Mesangial cell (primary cell): ENCODE measurements around the gene HAPLN3. TPM values are rescaled to one million over a fixed set of nuclear protein-coding genes. Genes with fewer than 3 reads are reported as not detected.

Experiments used
- total RNA-seq: library from RNA; depleted of rRNA; stranded (reverse); fragments of >200 nt; gene quantifications from 2 replicates; pipeline ENCODE4 v1.2.3, GENCODE V29; 2015

Gene HAPLN3
- total RNA-seq, result 13.5 and 14.2 TPM in 2 replicates

GRCh38 chr15:88894819-88895767 lies at the start of gene HAPLN3:
Gene HAPLN3, minus strand, starts transcription at chr15:88895544. Its CDS starts 8,246 bp downstream, at chr15:88887298.

DNA sequence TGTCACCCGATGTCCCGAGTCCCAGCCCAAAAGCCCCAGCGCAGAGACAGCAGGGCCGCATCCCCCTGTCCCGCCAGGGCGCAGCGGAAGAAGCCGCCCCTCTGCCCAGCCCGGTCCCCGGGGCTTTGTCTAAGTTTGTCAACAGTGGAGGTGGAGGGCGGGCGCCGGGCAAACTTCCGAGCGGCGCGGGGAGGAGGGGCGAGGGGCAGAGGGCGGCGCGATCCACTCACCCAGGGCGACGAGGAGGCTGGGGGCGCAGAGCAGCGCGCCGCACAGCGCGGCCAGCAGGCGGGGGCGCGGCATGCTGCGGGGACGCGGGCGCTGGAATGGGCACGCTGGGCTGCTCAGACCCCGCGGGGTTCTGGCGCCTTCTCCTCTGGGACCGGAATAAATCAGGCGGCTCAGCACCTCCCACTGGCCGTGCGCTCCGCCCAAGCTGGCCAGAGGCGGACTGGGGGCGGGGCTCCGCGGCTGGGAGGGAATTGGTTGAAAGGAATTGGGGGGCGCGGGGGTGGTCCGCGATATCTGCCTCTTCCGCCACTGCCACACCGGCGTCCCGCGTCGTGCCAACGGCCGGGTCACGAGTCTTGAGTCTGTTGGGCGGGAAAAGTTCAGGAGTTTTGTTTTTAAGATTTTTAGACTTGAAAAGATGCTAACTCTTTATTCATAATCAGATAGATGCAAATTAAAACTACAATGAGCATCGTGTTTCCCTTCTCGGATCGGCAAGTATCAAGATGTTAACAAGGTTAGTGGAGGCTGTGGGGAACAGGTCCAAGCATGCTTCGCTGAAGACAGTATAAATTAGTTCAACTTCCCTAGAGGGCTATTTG lies 17.9 kb upstream of the HAPLN3 start, which contains the start of gene MFGE8:
MFGE8 (minus strand) TSS at position 363 of the 833 bp plus-strand sequence; CDS start at position 303, 60 bp downstream.

Other genes with a start within 250 kb of the HAPLN3 start
- 0.16 and 0.63 TPM in 2 replicates for gene ACAN, start 92.1 kb downstream of the HAPLN3 start, total RNA-seq
- gene MFGE8, start 17.8 kb upstream of the HAPLN3 start, total RNA-seq, result 177 and 339 TPM in 2 replicates
- 53.4 and 53.6 TPM in 2 replicates for gene ABHD2, start 192.9 kb upstream of the HAPLN3 start, total RNA-seq